SK-N-SH (cell line): Measurements from ENCODE around the gene TGM3. TPM values are rescaled to one million over a fixed set of nuclear protein-coding genes. Genes with fewer than 3 reads are reported as not detected.

ENCODE experiments used
- CTCF ChIA-PET: fragments of 300-600, 350-600 bp; formaldehyde crosslinking; extraction: SDS; loops from one replicate; lab custom pipeline; 2021; lab: Yijun Ruan, JAX
- POLR2A ChIA-PET: fragments of 350-600 bp; sonication (Branson Sonifier 250); formaldehyde crosslinking; extraction: SDS; loops from one replicate; lab custom pipeline; 2020; ENCODE audit warnings: antibody characterized with exemption, inconsistent platforms; lab: Yijun Ruan, JAX
- DNase-seq: peaks from one replicate; pipeline ENCODE4 v3.0.0; 2012
- H2AFZ ChIP-seq: fragments of 200-600 bp; sonication (generic); 2 replicates; pipeline ENCODE4 v1.8.1; 2016; ENCODE audit warnings: antibody characterized with exemption, mild to moderate bottlenecking, low read depth
- H3F3A ChIP-seq: fragments of 200-600 bp; sonication (generic); replicated peaks from 2 replicates; pipeline ENCODE3; 2016; ENCODE audit warnings: antibody characterized with exemption, mild to moderate bottlenecking; ENCODE audit not compliant: insufficient read depth
- H3K27ac ChIP-seq, 2 experiments: fragments of 200-500 bp in 1 of 2; fragments of 200-600 bp in 1 of 2; sonication (Bioruptor generic) in 1 of 2; sonication (generic), shearing (Covaris generic) in 1 of 2; 2 replicates each; pipeline versions ENCODE4 v1.5.1 to v1.6.1; 2014 to 2016; ENCODE audit warnings: low read depth in 2 of 2, inconsistent platforms in 1 of 2, low read length in 1 of 2, mild to moderate bottlenecking in 1 of 2, mixed read lengths in 1 of 2
- H3K27me3 ChIP-seq: fragments of 200-600 bp; sonication (generic), shearing (Covaris generic); 2 replicates; pipeline ENCODE4 v1.6.1; 2016; ENCODE audit warnings: mixed run types; ENCODE audit not compliant: insufficient read depth
- H3K36me3 ChIP-seq, 2 experiments: fragments of 200-500 bp in 1 of 2; fragments of 200-600 bp in 1 of 2; sonication (Bioruptor generic) in 1 of 2; sonication (generic) in 1 of 2; replicated peaks in 1 of 2; 2 replicates each; pipeline versions ENCODE3 to v1.5.1; 2014 to 2016; ENCODE audit warnings: low read length in 1 of 2, mild to moderate bottlenecking in 1 of 2; ENCODE audit not compliant: insufficient read depth in 2 of 2, control insufficient read depth in 1 of 2
- H3K4me1 ChIP-seq, 2 experiments: fragments of 200-500 bp in 1 of 2; fragments of 200-600 bp in 1 of 2; sonication (Bioruptor generic) in 1 of 2; sonication (generic), shearing (Covaris generic) in 1 of 2; 2 replicates each; pipeline versions ENCODE4 v1.5.1 to v1.6.1; 2014 to 2016; ENCODE audit warnings: low read depth in 1 of 2, low read length in 1 of 2, mixed run types in 1 of 2; ENCODE audit not compliant: insufficient read depth in 2 of 2, control insufficient read depth in 1 of 2
- H3K4me2 ChIP-seq: fragments of 200-600 bp; sonication (generic), shearing (Covaris generic); 2 replicates; pipeline ENCODE4 v1.6.1; 2017; ENCODE audit warnings: mixed run types
- H3K4me3 ChIP-seq, 2 experiments: fragments of 200-500 bp in 1 of 2; fragments of 200-600 bp in 1 of 2; sonication (Bioruptor generic) in 1 of 2; sonication (generic), shearing (Covaris generic) in 1 of 2; 2 replicates each; pipeline versions ENCODE4 v1.5.1 to v1.8.1; 2014 to 2016; ENCODE audit warnings: low read depth in 2 of 2, inconsistent platforms in 1 of 2, low read length in 1 of 2, mild to moderate bottlenecking in 1 of 2, mixed read lengths in 1 of 2, moderate library complexity in 1 of 2
- H3K79me2 ChIP-seq: fragments of 200-600 bp; sonication (generic); 2 replicates; pipeline ENCODE4 v1.8.1; 2017; ENCODE audit warnings: mild to moderate bottlenecking; ENCODE audit not compliant: insufficient read depth
- H3K9ac ChIP-seq: fragments of 200-600 bp; sonication (generic); 2 replicates; pipeline ENCODE4 v1.6.1; 2017; ENCODE audit warnings: mixed run types
- H3K9me2 ChIP-seq: fragments of 200-600 bp; sonication (generic); 2 replicates; pipeline ENCODE4 v1.6.1; 2017; ENCODE audit warnings: mixed run types
- H3K9me3 ChIP-seq: fragments of 200-600 bp; sonication (generic); 2 replicates; pipeline ENCODE4 v1.6.1; 2017; ENCODE audit warnings: mixed run types, mild to moderate bottlenecking, moderate library complexity
- H4K20me1 ChIP-seq: fragments of 200-600 bp; sonication (generic); 2 replicates; pipeline ENCODE4 v1.6.1; 2017; ENCODE audit warnings: mild to moderate bottlenecking, mixed run types; ENCODE audit not compliant: insufficient read depth
- CTCF ChIP-seq: fragments of 200-600 bp; sonication (generic); IDR thresholded peaks from 2 replicates; pipeline ENCODE4 v1.6.1; 2017; ENCODE audit warnings: antibody characterized with exemption, mild to moderate bottlenecking, moderate library complexity
- FOSL2 ChIP-seq: IDR thresholded peaks from 2 replicates; pipeline ENCODE4 v1.4.0; 2012; ENCODE audit warnings: low read depth, mild to moderate bottlenecking, moderate library complexity, borderline replicate concordance
- MAX ChIP-seq: IDR thresholded peaks from 2 replicates; pipeline ENCODE4 v1.4.0; 2012; ENCODE audit warnings: low read depth
- MXI1 ChIP-seq: IDR thresholded peaks from 2 replicates; pipeline ENCODE4 v1.6.1; 2012; ENCODE audit warnings: mild to moderate bottlenecking, low read depth, low read length, improper control_type of control experiment
- NRF1 ChIP-seq: IDR thresholded peaks from 2 replicates; pipeline ENCODE4 v1.6.1; 2012; ENCODE audit warnings: low read depth, mild to moderate bottlenecking, low read length
- POLR2AphosphoS5 ChIP-seq: IDR thresholded peaks from 2 replicates; pipeline ENCODE4 v1.6.1; 2012; ENCODE audit warnings: low read depth, low read length
- REST ChIP-seq: IDR thresholded peaks from 2 replicates; pipeline ENCODE4 v1.6.1; 2012; ENCODE audit warnings: mild to moderate bottlenecking, low read depth, low read length, moderate library complexity
- RXRA ChIP-seq: IDR thresholded peaks from 2 replicates; pipeline ENCODE4 v1.4.0; 2012; ENCODE audit warnings: low read depth, mild to moderate bottlenecking, borderline replicate concordance
- TEAD4 ChIP-seq: IDR thresholded peaks from 2 replicates; pipeline ENCODE4 v1.4.0; 2012; ENCODE audit warnings: mild to moderate bottlenecking, borderline replicate concordance; ENCODE audit not compliant: insufficient read depth
- USF2 ChIP-seq: fragments of 150-350 bp; IDR thresholded peaks from 2 replicates; pipeline ENCODE4 v1.6.1; 2017; ENCODE audit warnings: antibody characterized with exemption, low read length, low read depth, borderline replicate concordance
- WGBS: methylation state at CpG from one replicate; pipeline ENCODE4 v1.1.6; 2017; ENCODE audit warnings: low lambda C conversion rate; 5-methylcytosine and 5-hydroxymethylcytosine counted together
- polyA plus RNA-seq, 3 experiments: library from polyadenylated mRNA; depleted of rRNA; stranded (reverse); fragments of >200 nt; gene quantifications; 2 replicates each; pipeline ENCODE4 v1.2.3, GENCODE V29; 2012

The TGM3 gene
- polyA plus RNA-seq, 1 of the 3 experiments (the other 2 are of a cell fraction) = not detected

GRCh38 chr20:2307136-2307535, 11.3 kb downstream of the TGM3 start:
- 60% methylated on average over 4 of the region's 4 CpGs for WGBS
- no peak overlapping the region for H3K27ac ChIP-seq
- CTCF ChIA-PET = no interaction called here

More at GRCh38 chr20:2307136-2307535, 11.3 kb downstream of the TGM3 start:
- H3K36me3 ChIP-seq = no peaks in the 10 kb centered on the region
- no peaks in the 10 kb centered on the region for H4K20me1 ChIP-seq
- H3K4me2 ChIP-seq = no peak overlapping the region
- peaks cover 6% of the 10 kb centered on the region; the same call in 1 of the 2 replicates for H3K27me3 ChIP-seq
- H3K4me1 ChIP-seq = no peaks in the 10 kb centered on the region
- H2AFZ ChIP-seq = no peak overlapping the region
- DNase-seq = no peak
- POLR2A ChIA-PET = no interaction called here
- H3K9me3 ChIP-seq = no peaks in the 10 kb centered on the region
- no peak for TF ChIP-seq USF2
- no peak for TF ChIP-seq FOSL2
- TF ChIP-seq POLR2AphosphoS5 = no peak
- TF ChIP-seq RXRA = no peak
- TF ChIP-seq NRF1 = no peak
- TF ChIP-seq CTCF = no peak
- no peak for TF ChIP-seq MAX
- no peak for TF ChIP-seq TEAD4
- TF ChIP-seq REST = no peak
- no peak for TF ChIP-seq MXI1
- no peaks in the 10 kb centered on the region for H3F3A ChIP-seq
- no peak overlapping the region for H3K4me3 ChIP-seq
- H3K9me2 ChIP-seq = no peaks in the 10 kb centered on the region
- H3K9ac ChIP-seq = no peak overlapping the region
- H3K79me2 ChIP-seq = no peaks in the 10 kb centered on the region
